Measurements from ENCODE around the gene WWC1. TPM values are rescaled to one million over a fixed set of nuclear protein-coding genes. Genes with fewer than 3 reads are reported as not detected.
A peak's percentile ranks its signal among the peaks of the same experiment; 100 is the strongest.

Gene WWC1
- polyA plus RNA-seq, 12 donors = 0.45 to 15.5 (median 1.4) TPM; not detected in 1

DNA sequence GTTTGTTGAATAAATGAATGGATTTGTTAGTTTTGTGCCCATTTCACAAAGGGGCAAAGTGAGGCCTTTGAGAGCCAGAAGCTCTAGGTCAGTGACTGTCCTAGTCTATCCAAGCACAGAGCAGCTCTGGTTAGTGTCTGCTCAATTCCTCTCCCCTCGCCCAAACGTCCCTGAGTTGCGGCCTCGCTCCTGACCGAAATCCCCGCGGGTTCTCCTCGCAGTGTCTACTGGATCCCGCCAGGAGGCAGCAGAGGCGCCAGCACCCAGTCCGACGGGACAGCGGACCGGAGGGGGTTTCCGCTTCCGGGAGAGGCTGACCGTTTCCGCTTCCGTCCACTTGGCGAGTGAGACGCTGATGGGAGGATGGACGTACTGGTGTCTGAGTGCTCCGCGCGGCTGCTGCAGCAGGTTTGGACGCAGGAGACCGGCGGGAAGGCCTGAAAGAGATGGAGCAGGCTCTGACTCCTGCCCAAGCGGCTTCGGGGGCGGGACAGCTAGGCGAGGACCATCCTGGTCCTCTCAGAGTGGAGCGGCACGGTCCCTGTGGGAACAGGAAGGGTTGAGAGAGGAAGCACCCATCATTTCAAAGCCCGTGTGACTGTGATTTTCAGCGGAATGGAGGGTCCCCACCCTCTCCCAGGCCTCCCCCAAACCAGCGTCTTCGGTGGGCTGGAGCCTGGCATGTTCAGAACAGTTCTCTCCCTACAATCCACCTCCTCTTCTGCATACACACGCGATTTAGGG, 194.9 kb downstream of the WWC1 start, which contains the start of gene RARS1:
Gene RARS1 (plus strand): TSS at position 336 of the 744 bp plus-strand sequence. CDS start 28 bp downstream, at position 364.
- DNase-seq = peak; percentile 96

DNA sequence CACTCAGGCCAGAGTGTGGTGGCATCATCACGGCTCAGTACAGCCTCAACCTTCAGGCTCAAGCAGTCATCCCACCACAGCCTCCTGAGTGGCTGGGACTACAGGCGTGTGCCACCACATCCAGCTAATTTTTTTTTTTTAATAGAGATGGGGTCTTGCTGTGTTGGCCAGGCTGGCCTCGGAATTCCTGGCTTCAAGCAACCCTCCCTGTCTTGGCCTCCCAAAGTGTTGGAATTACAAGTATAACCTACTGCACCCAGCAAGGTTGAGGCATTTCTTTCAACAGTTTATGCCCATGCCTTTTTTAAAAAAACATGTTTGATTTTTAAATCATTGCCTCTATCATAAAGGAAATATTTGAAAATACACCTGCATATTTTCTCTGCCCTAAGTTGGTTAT, 197.6 kb downstream of the WWC1 start:
- DNase-seq = no peak

DNA sequence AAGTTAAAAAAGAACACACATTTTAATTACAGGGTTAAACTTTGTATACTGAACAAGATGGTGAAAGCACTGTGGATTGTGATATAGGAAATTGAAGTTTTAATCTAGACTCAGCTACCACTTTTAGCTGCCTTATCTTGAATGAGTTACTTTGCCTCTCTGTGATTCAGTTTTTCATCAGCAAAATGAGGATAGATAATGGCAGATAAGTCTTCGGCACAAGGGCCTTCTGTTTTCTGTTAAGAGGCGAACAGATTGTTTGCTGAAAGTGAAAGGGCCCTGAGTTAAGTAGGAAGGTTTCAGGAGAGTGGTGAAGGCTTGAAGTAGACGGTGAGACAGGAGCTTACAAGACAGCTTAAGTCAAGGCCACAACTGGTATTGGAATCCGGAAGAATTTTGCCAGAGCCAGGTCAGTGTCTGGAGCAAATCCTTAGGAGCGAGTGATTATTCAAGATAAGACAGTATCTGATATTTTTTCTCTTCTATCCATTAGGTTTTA, 202.7 kb downstream of the WWC1 start:
- no peak for DNase-seq

DNA sequence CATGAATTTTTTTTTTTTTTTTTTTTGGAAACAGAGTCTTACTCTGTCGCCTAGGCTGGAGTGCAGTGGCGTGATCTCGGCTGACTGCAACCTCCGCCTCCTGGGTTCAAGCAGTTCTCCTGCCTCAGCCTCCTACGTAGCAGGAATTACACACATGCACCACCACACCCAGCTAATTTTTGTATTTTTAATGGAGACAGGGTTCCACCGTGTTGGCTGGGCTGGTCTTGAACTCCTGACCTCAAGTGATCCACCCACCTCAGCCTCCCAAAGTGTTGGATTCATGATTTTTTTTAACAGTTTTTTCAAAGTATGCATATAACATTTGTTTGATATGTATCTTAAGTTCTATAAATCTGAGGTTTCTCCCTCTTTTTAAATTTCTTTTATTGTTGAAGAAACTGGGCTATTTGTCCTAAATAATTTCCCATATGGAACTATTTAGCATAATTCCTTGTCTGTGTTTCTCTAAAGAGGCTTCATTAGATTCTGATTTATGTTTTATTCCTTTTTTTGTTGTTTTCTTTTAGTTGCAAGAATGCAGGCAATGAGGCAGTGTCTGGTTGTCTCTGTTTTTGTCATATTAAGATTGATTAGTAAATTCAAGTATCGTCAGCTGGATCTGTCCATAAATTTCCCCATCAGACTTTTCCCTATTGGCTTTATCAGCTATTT, 211.3 kb downstream of the WWC1 start:
- no peak for DNase-seq

DNA sequence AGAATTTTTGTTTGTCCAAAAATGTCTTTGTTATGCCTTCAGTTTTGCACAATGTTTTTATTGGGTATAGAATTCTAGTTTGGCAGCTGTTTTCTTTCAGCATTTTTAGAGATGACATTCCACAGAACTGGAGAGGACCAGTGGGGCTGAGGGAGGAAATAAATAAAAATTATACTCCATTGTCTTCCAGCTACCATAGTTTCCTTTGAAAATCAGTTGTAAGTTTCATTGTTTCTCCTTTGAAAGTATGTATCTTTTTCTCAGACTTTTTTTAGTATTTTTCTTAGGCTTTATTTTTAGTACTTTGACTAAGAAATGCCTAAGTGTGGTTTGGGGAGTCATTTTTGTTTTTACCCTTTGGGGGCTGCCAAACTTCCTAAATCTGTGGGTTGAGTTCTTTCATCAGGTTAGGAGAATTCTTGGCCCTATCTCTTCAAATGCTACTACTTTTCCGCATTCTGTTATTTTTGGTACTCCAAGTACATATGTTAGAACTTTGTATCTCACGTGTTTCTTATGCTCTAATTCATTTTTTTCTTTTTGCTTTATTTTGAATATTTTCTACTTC, 222.5 kb downstream of the WWC1 start:
- no peak for DNase-seq

Other genes with a start within 250 kb of the WWC1 start
- gene RARS1, start 194.8 kb downstream of the WWC1 start, polyA plus RNA-seq (ENCODE audit: insufficient read length in 12 of 12) = 10 to 100 TPM in 11 of 12 donors, not detected in 1; 31.5 to 78.1 (median 61.7) TPM
- 1 to 10 TPM in 3 of 12 donors, under 1 TPM in 7, not detected in 2; 0.29 to 2.2 (median 0.88) TPM for gene FBLL1, start 237.7 kb downstream of the WWC1 start, polyA plus RNA-seq (ENCODE audit: insufficient read length in 12 of 12)

Data from muscle of arm (tissue), 12 donors.